Suppressor macrophage treated with lipopolysaccharide for 1 hour (primary cell): Measurements from ENCODE around the gene LDB3.

Experiments
- DNase-seq, 3 donors: peaks; one replicate each; pipeline ENCODE4 v3.0.0-alpha.2; 2020 to 2022

The LDB3 gene

GRCh38 chr10:86651631-86652331 lies 16.5 kb upstream of the LDB3 start:
- no peak for DNase-seq

- DNase-seq = no peak
These were observed 15.7 kb upstream of the LDB3 start for GRCh38 chr10:86652361-86653202.

GRCh38 chr10:86653379-86653778 lies 14.9 kb upstream of the LDB3 start:
- DNase-seq = no peak

GRCh38 chr10:86653987-86654386 lies 14.3 kb upstream of the LDB3 start:
- DNase-seq = no peak

GRCh38 chr10:86654411-86655172 lies 13.7 kb upstream of the LDB3 start, which contains the start of gene OPN4:
TSS of gene OPN4 (plus strand) at chr10:86654547. CDS start at chr10:86654784, 237 bp downstream.
- no peak for DNase-seq

- DNase-seq = no peak
These were observed 13.2 kb upstream of the LDB3 start for GRCh38 chr10:86655173-86655540.

- DNase-seq = no peak
These were observed 12.7 kb upstream of the LDB3 start for GRCh38 chr10:86655596-86655995.

GRCh38 chr10:86657011-86657395 lies 11.3 kb upstream of the LDB3 start:
- DNase-seq = no peak

GRCh38 chr10:86657396-86658011 lies 10.8 kb upstream of the LDB3 start:
- no peak for DNase-seq

GRCh38 chr10:86658261-86658741 lies 10.0 kb upstream of the LDB3 start:
- no peak for DNase-seq

GRCh38 chr10:86658751-86659150 lies 9.6 kb upstream of the LDB3 start:
- no peak for DNase-seq

GRCh38 chr10:86659161-86659691 lies 9.1 kb upstream of the LDB3 start:
- DNase-seq = no peak

- no peak for DNase-seq
These were observed 8.4 kb upstream of the LDB3 start for GRCh38 chr10:86659721-86660453.

GRCh38 chr10:86661161-86662025 lies 6.9 kb upstream of the LDB3 start:
- DNase-seq = no peak

GRCh38 chr10:86662186-86663045 lies 5.9 kb upstream of the LDB3 start:
- no peak for DNase-seq

- DNase-seq = no peak
These were observed 5.3 kb upstream of the LDB3 start for GRCh38 chr10:86663046-86663345.

- no peak for DNase-seq
These were observed 4.6 kb upstream of the LDB3 start for GRCh38 chr10:86663576-86664339.

- no peak for DNase-seq
These were observed 3.7 kb upstream of the LDB3 start for GRCh38 chr10:86664341-86665217.
